Measurements from ENCODE around the gene TERT.
"Not testable (repeated sequence)": the region's sequence is repeated elsewhere in the genome, so short reads cannot be mapped to it uniquely, and the experiment has no call there.

Gene TERT

DNA sequence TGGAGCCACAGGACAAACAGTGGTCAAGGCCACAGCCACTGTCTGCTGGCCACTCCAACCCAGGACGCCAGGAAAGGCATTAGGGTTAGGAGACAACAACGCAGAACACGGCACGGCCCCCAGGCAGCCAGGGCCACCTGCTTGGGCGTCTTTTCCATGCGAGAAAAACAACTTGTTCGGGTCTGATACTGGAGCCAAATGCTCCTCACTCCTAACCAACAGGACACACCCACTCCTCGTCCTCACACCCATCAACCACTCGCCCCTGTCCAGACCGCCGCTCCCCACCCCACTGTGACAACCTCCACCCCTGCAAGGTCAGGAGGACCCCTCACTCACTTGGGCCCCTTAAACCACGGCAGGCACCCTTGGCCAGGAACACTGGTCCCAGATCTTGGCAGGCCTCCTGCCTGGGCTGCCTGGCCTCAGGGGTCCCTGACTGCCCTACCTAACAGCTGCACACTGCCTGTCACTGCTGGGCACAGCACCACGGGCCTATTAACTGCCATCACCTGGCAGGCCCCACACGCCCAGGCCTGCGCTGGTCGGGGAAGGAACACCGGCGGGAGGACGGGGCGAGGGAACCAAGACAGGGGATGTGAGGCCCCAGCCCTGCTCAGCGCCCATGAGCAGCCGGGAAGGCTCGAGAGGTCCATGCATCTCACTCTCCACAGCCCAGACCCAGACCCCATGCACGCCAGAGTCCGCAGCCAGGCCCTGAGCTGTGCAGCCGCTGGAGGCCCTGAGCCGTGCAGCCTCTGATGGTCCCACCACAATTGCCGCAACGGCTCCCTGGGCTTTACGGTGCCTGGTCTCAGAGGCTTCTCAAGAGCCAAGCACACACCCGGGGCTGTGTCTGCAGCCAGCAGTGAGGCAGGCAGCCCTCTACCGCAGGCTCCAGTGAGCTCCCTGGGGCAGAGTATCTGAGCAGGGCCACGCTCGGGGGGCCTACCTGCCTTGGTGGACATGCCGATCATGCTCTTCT is 36.3 kb upstream of the TERT start:
- DNase-seq: no peak

GRCh38 chr5:1330146-1330846 is 35.4 kb upstream of the TERT start:
- DNase-seq: no peak

DNA sequence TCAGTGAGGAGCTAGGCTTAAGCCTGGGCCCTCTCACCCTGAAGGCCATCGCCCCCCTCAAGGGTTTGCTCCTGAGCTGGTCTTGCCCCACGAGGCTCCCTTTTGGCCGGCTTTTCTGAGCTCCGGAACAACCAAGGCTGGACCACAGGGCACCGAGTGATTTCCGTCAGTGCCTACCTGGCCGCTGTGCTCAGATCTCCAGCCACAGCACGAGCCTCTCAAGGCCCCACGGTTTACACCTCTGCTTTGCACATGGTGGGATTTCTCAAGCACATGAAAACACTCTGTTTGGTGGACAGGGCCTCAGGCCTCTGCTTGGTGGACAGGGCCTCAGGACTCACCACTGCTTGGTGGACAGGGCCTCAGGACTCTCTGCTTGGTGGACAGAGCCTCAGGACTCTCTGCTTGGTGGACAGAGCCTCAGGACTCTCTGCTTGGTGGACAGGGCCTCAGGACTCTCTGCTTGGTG is 34.3 kb upstream of the TERT start:
- no peak for DNase-seq

GRCh38 chr5:1328237-1329110 is 33.6 kb upstream of the TERT start:
- DNase-seq: not testable (repeated sequence)

DNA sequence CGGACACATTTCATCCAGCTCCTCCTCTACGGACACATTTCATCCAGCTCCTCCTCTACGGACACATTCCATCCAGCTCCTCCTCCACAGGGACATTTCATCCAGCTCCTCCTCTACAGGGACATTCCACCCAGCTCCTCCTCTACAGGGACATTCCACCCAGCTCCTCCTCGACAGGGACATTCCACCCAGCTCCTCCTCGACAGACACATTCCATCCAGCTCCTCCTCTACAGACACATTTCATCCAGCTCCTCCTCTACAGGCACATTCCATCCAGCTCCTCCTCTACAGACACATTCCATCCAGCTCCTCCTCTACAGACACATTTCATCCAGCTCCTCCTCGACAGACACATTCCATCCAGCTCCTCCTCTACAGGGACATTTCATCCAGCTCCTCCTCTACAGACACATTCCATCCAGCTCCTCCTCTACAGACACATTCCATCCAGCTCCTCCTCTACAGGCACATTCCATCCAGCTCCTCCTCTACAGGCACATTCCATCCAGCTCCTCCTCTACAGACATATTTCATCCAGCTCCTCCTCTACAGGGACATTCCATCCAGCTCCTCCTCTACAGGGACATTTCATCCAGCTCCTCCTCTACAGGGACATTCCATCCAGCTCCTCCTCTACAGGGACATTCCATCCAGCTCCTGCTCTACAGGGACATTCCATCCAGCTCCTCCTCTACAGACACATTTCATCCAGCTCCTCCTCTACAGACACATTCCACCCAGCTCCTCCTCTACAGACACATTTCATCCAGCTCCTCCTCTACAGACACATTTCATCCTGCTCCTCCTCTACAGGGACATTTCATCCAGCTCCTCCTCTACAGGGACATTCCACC is 32.3 kb upstream of the TERT start:
- DNase-seq: not testable (repeated sequence)

DNA sequence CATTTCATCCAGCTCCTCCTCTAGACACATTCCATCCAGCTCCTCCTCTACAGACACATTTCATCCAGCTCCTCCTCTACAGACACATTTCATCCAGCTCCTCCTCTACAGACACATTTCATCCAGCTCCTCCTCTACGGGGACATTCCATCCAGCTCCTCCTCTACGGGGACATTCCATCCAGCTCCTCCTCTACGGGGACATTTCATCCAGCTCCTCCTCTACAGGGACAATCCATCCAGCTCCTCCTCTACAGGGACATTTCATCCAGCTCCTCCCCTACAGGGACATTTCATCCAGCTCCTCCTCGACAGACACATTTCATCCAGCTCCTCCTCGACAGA is 31.6 kb upstream of the TERT start:
- DNase-seq: not testable (repeated sequence)

DNA sequence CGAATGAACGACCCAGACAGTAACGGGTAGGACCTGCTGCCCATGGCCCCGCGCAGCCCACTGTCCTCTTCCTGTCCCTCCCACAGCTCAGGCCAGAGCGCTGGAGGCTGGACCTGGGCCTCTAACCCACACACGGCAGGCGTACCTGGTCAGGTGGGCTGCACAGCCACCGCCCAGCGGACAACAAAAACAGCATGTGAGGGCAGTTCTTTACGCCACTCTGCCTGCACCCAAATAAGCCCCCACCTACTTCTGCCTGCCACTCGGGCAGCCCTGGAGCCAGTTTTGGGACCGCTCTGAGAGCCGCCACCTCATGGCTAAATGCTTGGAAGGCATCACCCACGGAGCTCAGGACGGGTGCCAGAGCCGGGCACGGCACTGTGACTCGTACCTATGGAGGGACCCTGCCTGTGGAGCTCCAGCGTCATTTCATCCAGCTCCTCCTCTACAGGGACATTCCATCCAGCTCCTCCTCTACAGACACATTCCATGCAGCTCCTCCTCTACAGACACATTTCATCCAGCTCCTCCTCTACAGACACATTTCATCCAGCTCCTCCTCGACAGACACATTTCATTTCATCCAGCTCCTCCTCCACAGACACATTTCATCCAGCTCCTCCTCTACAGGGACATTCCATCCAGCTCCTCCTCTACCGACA is 31.1 kb upstream of the TERT start:
- DNase-seq: no peak

DNA sequence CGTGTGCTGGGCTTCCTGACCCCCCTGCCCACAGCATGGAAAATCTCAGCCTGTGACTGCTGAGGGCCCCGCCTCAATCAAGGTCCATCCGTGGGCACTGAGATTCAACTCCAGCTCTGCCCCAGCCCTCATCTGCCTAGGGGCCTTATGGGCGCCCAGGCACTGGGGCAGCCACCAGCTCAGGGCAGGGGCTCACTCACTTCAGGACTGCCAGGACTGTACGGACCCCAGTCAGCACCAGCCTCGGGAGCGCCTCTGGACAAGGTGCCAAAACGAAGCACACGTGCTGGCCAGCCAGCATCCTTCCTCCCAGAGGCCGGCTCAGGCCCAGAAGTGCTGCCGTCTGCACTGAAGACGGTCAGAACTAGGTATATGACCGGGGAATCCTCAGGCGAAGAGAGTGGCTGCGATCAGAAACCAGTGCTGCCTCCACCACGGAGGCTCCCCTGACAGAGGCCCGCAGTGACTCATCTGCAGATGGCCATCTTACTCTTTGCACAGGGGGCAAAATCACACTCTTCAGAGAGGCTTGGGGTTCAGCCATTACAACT is 30.4 kb upstream of the TERT start:
- DNase-seq: no peak

GRCh38 chr5:1324719-1325190 is 29.9 kb upstream of the TERT start:
- no peak for DNase-seq

DNA sequence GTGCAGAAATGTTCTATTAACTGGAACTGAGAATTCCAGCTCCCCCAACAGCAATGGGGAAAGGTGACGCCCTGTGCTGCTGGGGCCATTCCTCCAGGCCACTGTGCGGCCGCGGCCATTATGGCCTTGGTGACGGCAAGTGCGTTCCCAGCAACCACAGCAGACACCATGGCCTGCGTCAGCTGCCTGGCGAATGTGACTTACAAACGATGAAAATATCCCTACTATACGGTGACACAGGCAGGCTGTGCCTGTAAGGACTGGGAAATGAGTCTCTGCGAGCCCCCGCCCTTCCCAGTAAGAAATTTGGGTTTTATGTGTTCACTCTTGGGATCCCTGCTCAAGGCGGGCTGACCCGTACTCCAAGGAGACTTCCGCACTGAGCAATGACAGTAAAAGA is 29.4 kb upstream of the TERT start:
- DNase-seq: no peak

DNA sequence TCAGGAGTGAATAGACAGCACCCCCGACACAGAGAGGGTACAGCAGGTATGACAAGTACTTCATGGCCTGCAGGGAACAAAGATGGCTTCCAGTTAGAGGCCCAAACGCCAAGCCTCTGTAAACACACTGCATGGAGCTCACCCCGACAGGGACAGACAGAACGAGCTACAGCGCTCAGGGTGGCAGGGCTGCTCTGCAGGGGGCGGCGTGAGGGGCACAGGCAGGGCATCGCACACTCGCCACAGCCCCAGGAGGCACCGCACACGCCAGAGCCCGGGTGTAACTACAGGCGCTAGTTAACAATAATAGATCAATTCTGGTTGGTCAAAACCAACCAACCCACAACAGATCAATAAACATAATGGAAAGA is 28.9 kb upstream of the TERT start:
- DNase-seq: no peak

GRCh38 chr5:1322955-1323802 is 28.3 kb upstream of the TERT start:
- no peak for DNase-seq

GRCh38 chr5:1322036-1322900 is 27.4 kb upstream of the TERT start:
- DNase-seq: no peak

GRCh38 chr5:1321576-1321975 is 26.7 kb upstream of the TERT start:
- DNase-seq: no peak

GRCh38 chr5:1320436-1321344 is 25.8 kb upstream of the TERT start:
- DNase-seq: no peak

DNA sequence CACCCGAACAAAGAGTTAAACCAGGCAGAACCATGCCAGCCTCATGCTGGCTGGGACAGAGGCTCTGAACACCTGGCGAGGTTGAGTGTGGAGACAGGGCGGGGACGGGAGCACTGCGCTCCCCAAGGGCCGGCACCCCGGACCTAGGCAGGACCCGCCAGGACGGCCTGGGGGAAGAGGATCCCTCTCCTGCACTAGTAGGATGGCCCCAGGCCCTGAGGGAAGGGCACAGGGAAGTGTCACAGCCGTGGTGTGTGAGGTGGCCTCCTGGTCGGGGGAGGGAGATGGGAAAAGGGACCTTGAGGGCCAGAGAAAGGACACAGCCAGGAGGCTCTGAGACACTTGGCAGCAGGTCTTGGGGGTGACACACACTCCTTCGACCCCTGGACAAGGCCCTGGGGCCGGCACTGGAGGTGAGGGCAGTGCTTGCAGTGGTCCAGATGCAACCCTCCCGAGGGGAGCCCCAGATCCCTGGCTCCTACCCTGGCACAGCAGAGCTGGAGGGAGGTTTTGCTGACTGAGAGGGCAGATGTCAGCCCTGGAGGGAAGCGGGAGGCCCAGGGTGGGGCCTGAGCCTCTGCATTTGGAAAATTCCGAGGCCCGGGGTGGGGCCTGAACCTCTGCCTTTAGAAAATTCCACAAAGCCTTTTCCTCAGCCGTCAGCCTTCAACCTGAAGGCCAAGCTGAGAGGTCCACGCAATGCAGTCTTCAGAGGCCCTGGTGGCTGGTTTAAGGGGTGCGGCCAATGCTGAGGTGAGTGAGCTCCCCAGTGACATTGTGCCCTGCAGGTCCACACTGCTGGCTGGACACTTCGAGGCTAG is 24.8 kb upstream of the TERT start:
- DNase-seq: no peak

DNA sequence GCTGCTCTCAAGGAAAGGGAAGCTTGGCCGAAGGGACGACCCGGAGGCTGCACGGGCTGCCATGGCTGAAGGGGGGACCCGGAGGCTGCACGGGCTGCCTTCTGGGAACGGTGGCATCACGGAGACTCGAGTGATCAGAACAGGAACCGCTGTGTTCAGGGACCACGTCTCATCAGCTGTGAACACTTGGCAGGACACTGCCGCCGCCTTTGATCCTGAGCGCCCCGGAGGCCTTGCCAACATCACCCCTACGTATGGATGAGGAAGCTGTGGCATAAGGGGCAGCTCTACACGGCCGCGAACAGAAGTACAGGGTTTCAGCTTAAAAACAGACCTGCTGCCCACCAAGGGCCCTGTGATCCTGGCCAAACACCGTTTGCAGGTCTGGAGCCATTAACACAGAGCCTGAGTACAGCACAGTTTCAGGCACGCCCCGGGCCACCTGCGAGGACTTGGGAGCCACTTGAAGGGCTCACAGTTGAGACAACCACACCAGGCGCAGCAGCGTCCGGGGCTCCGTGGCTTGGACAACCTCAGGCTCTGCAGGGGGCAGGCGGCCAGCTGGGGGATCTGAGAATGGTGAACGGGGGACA is 23.9 kb upstream of the TERT start:
- DNase-seq: no peak

Measured in NCI-H524 (cell line).